Smooth muscle cell (in vitro differentiated cells): Measurements from ENCODE around the gene A3GALT2. TPM values are rescaled to one million over a fixed set of nuclear protein-coding genes. Genes with fewer than 3 reads are reported as not detected.

Source experiments
- DNase-seq: peaks from one replicate; lab custom pipeline; 2025; ENCODE audit not compliant: unreplicated experiment; lab: John Stamatoyannopoulos, UW
- H2AFZ ChIP-seq: fragments of 200-600 bp; sonication (generic); 2 replicates; pipeline ENCODE4 v1.6.0; 2016; ENCODE audit warnings: antibody characterized with exemption, low read depth, mild to moderate bottlenecking
- H3F3A ChIP-seq: fragments of 200-600 bp; sonication (generic); 2 replicates; pipeline ENCODE4 v1.6.0; 2017; ENCODE audit warnings: antibody characterized with exemption, low read depth
- H3K27ac ChIP-seq: fragments of 200-600 bp; sonication (generic); 2 replicates; pipeline ENCODE4 v1.5.1; 2016; ENCODE audit warnings: low read depth, mild to moderate bottlenecking
- H3K27me3 ChIP-seq: fragments of 200-600 bp; sonication (generic); 2 replicates; pipeline ENCODE4 v1.6.1; 2016; ENCODE audit warnings: low read depth, mild to moderate bottlenecking
- H3K36me3 ChIP-seq: fragments of 200-600 bp; sonication (generic); 2 replicates; pipeline ENCODE4 v1.5.1; 2016; ENCODE audit warnings: low read depth
- H3K4me1 ChIP-seq: fragments of 200-600 bp; sonication (generic); 2 replicates; pipeline ENCODE4 v1.5.1; 2016; ENCODE audit warnings: low read depth
- H3K4me2 ChIP-seq: fragments of 200-600 bp; sonication (generic); 2 replicates; pipeline ENCODE4 v1.6.0; 2016; ENCODE audit warnings: mild to moderate bottlenecking
- H3K4me3 ChIP-seq: fragments of 200-600 bp; sonication (generic); 2 replicates; pipeline ENCODE4 v1.5.1; 2016; ENCODE audit warnings: mild to moderate bottlenecking
- H3K79me2 ChIP-seq: fragments of 200-600 bp; sonication (generic); 2 replicates; pipeline ENCODE4 v1.6.0; 2016; ENCODE audit warnings: low read depth, mild to moderate bottlenecking
- H3K9ac ChIP-seq: fragments of 200-600 bp; sonication (generic); 2 replicates; pipeline ENCODE4 v1.6.0; 2016; ENCODE audit warnings: low read depth
- H3K9me3 ChIP-seq: fragments of 200-600 bp; sonication (generic); replicated peaks from 2 replicates; pipeline ENCODE4 v1.5.1; 2016; ENCODE audit warnings: low read depth
- H4K20me1 ChIP-seq: fragments of 200-600 bp; sonication (generic); 2 replicates; pipeline ENCODE4 v1.6.0; 2016; ENCODE audit warnings: low read depth
- WGBS: methylation state at CpG from one replicate; pipeline ENCODE4 v1.1.7; 2016; ENCODE audit warnings: low lambda C conversion rate; 5-methylcytosine and 5-hydroxymethylcytosine counted together
- polyA plus RNA-seq: library from polyadenylated mRNA; unstranded; fragments of >200 nt; fragmentation: Nextera tagmentation; extraction: Ambion mirVana; gene quantifications from 2 replicates; pipeline ENCODE4 v1.2.1, GENCODE V29; 2016
- total RNA-seq: library from RNA; depleted of rRNA; stranded (reverse); fragments of >200 nt; gene quantifications from 2 replicates; pipeline ENCODE4 v1.2.3, GENCODE V29; 2014
- TF ChIP-seq, protein P1 (sequence below): fragments of 200-600 bp; sonication (generic); IDR thresholded peaks from 2 replicates; pipeline ENCODE4 v1.5.1; 2017; ENCODE audit warnings: borderline replicate concordance, mild to moderate bottlenecking, antibody characterized with exemption; ENCODE audit not compliant: insufficient read depth, poor library complexity, severe bottlenecking

A3GALT2 gene
- total and polyA plus RNA-seq, 2 experiments from 2014 or later = not detected

DNA sequence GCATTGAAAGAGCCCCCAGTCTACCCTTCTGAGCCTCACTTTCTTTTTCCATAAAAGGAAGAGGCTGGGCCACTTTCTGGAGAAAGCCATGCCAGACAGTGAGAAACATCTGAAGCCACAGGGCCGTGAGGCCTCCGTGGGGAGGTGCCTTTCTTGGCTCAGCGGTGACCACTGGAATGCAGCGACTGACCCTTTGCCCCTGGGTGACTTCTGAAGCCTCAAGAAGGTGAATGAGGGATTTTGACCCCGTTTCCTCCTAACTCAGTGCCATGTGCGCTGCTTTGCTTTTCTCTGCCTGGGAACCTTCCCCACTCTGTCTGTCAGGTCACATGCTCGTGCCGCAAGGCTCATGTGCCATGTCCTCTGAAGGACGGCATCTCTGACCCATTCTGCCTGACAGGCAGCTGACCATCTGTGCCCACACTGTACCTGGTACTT, 44.7 kb upstream of the A3GALT2 start:
- H3K4me3 ChIP-seq = no peak overlapping the region
- no peak overlapping the region for H3K9ac ChIP-seq
- H3K4me1 ChIP-seq = peaks cover 64% of the 10 kb centered on the region
- no peak overlapping the region for H2AFZ ChIP-seq
- H3K79me2 ChIP-seq = no peaks in the 10 kb centered on the region
- no peaks in the 10 kb centered on the region for H3K27me3 ChIP-seq
- no peaks in the 10 kb centered on the region for H4K20me1 ChIP-seq
- no peaks in the 10 kb centered on the region for H3K9me3 ChIP-seq
- H3K36me3 ChIP-seq = no peaks in the 10 kb centered on the region
- whole genome bisulfite sequencing = 46% methylated on average over 9 of the region's 9 CpGs
- H3K27ac ChIP-seq = peak overlapping the region; percentile 22
- no peak for DNase-seq
- TF ChIP-seq, protein P1, sequence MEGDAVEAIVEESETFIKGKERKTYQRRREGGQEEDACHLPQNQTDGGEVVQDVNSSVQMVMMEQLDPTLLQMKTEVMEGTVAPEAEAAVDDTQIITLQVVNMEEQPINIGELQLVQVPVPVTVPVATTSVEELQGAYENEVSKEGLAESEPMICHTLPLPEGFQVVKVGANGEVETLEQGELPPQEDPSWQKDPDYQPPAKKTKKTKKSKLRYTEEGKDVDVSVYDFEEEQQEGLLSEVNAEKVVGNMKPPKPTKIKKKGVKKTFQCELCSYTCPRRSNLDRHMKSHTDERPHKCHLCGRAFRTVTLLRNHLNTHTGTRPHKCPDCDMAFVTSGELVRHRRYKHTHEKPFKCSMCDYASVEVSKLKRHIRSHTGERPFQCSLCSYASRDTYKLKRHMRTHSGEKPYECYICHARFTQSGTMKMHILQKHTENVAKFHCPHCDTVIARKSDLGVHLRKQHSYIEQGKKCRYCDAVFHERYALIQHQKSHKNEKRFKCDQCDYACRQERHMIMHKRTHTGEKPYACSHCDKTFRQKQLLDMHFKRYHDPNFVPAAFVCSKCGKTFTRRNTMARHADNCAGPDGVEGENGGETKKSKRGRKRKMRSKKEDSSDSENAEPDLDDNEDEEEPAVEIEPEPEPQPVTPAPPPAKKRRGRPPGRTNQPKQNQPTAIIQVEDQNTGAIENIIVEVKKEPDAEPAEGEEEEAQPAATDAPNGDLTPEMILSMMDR = no peak
- peaks cover 16% of the 10 kb centered on the region for H3F3A ChIP-seq
- peak overlapping the region; percentile 72 for H3K4me2 ChIP-seq

DNA sequence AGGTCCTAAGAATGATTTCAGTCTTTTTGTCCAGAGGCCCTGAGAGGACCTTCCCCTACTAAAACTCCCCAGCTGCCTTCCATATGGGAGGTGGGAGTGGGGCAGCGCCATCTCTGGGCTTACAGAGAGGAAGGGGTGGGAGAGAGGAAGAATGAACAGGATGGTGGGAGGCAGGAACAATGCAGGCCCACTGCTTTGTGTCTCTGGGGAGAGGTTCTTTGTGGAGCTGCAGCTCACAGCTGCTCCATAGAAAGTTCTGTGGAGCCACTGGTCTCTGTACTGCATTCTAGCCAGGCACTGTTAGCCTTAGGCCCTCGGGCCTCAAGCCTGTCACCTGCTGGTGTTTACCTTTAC, 43.6 kb upstream of the A3GALT2 start:
- Histone ChIP-seq H3K79me2 (no peaks in the 10 kb centered on the region), H3K27ac (no peak overlapping the region), H3K4me2 (peak overlapping the region; percentile 72), H3K36me3 (no peaks in the 10 kb centered on the region), H3K9ac (no peak overlapping the region), H3K9me3 (no peaks in the 10 kb centered on the region), H2AFZ (no peak overlapping the region), H3F3A (peaks cover 16% of the 10 kb centered on the region), H3K4me1 (peaks cover 64% of the 10 kb centered on the region), H3K27me3 (no peaks in the 10 kb centered on the region), H3K4me3 (no peak overlapping the region), H4K20me1 (no peaks in the 10 kb centered on the region)
- WGBS = 71% methylated on average over 2 of the region's 2 CpGs
- TF ChIP-seq, protein P1 = no peak
- no peak for DNase-seq

DNA sequence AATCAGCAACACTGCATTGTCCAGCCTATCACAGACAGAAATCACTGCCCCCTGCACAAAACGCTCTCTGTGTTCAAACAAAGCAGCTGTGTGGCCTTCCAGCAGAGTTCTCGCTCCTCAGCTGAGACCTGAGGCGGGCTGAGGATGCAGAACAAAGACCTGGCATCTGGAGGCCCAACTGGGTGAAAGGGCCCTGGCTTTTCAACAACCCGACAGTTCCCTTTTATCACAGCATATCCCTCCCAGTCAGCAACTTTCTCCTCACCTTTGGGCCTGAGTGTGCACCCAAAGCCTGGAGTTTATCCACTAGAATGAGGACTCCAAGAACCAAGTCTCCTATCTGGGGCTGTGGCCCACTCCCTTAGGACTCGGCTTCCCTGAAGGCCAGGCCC, 42.6 kb upstream of the A3GALT2 start:
- Histone ChIP-seq H3K9me3 (no peaks in the 10 kb centered on the region), H3K4me1 (peaks cover 66% of the 10 kb centered on the region), H3F3A (peaks cover 16% of the 10 kb centered on the region), H2AFZ (no peak overlapping the region), H3K4me2 (peak overlapping the region; percentile 59), H3K27me3 (no peaks in the 10 kb centered on the region), H3K79me2 (no peaks in the 10 kb centered on the region), H3K4me3 (no peak overlapping the region), H3K27ac (peak overlapping the region; percentile 31), H3K9ac (no peak overlapping the region), H4K20me1 (no peaks in the 10 kb centered on the region), H3K36me3 (no peaks in the 10 kb centered on the region)
- TF ChIP-seq, protein P1 = no peak
- 73% methylated on average over 5 of the region's 5 CpGs for WGBS
- DNase-seq = no peak

DNA sequence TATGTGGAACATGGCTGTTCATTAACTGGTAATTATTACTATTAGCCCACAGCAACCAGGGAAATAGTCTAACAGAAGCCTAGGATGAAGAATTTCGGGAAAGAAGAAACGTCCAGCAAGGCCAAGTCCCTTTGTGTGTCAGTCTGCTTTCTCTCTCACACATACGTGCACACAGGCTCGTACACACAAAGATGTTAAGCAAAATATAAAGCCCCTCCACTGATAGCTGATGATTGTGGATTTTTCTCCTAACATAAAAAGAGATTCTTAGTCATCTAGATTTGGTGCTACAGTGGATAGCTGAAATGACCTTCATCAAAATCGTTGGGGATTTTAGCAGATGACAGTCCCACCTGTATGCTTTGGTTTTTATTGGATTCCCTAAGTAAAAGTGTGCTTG, 42.1 kb upstream of the A3GALT2 start:
- peaks cover 69% of the 10 kb centered on the region for H3K4me1 ChIP-seq
- H3K4me2 ChIP-seq = no peak overlapping the region
- no peak overlapping the region for H3K4me3 ChIP-seq
- H3K27ac ChIP-seq = no peak overlapping the region
- no peak overlapping the region for H3K9ac ChIP-seq
- H4K20me1 ChIP-seq = no peaks in the 10 kb centered on the region
- 85% methylated on average over 5 of the region's 5 CpGs for whole genome bisulfite sequencing
- H3F3A ChIP-seq = peaks cover 16% of the 10 kb centered on the region
- TF ChIP-seq, protein P1 = no peak
- no peaks in the 10 kb centered on the region for H3K79me2 ChIP-seq
- DNase-seq = no peak
- H2AFZ ChIP-seq = no peak overlapping the region
- no peaks in the 10 kb centered on the region for H3K36me3 ChIP-seq
- no peaks in the 10 kb centered on the region for H3K9me3 ChIP-seq
- no peaks in the 10 kb centered on the region for H3K27me3 ChIP-seq
